ENCODE measurements around the gene GPR176. TPM values are rescaled to one million over a fixed set of nuclear protein-coding genes. Genes with fewer than 3 reads are reported as not detected.

The GPR176 gene, protein sequence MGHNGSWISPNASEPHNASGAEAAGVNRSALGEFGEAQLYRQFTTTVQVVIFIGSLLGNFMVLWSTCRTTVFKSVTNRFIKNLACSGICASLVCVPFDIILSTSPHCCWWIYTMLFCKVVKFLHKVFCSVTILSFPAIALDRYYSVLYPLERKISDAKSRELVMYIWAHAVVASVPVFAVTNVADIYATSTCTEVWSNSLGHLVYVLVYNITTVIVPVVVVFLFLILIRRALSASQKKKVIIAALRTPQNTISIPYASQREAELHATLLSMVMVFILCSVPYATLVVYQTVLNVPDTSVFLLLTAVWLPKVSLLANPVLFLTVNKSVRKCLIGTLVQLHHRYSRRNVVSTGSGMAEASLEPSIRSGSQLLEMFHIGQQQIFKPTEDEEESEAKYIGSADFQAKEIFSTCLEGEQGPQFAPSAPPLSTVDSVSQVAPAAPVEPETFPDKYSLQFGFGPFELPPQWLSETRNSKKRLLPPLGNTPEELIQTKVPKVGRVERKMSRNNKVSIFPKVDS
- total RNA-seq, result 12.6 and 14.0 TPM in 2 replicates

DNA sequence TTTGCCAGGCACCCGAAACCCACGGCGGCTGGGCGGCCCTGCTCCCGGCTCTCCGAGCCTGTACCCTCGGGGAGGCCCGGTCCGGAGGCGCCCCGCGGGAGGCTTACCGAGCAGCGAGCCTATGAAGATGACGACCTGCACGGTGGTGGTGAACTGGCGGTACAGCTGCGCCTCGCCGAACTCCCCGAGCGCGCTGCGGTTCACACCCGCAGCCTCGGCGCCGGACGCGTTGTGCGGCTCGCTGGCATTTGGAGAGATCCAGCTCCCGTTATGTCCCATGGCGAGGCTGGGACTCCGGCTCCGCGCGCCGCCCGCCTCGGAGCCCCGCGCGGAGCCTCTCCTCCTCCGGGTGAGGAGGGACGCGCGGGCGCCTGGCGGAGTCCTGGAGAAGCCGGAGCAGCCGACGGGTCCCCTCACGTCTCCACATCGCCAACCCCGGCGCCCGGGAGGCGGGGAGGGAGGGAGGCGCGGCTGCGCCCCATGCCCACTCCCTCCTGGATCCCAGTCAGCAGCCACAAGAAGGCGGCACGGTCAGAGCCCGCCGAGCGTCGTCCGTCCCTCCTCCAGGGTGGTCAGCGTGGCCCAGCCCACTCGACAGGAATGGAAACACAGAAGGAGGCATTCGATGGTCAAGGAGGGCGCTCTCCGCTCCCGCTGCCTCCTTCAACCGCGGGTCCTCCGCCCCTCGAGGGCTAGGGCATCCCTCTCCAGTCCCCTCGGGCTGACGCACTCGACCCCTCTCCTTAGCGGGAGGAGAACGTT is at the start of gene GPR176:
TSS of gene GPR176 (minus strand) at position 519 of the 762 bp plus-strand sequence. CDS start at position 279, 240 bp downstream.
- DNase-seq, result peak; percentile 84

DNA sequence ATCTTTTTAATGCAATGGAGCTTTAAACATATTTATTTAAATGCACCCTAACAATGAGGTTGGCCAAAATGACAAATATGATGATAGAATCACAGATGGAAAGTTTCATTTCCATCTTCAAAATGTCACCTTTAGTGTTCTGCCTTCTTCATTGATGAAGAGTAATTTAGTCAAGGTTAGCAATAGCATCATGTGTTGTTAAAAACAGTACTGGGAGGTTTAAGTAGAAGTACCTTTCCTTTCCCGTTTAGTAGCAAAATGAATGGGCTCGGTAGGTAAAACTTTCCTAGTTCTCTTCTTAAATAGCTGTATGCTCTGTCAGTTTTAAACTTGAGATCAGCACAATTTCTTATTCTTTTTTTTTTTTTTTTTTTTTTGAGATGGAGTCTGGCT is 48.9 kb upstream of the GPR176 start:
- no peak for DNase-seq

DNA sequence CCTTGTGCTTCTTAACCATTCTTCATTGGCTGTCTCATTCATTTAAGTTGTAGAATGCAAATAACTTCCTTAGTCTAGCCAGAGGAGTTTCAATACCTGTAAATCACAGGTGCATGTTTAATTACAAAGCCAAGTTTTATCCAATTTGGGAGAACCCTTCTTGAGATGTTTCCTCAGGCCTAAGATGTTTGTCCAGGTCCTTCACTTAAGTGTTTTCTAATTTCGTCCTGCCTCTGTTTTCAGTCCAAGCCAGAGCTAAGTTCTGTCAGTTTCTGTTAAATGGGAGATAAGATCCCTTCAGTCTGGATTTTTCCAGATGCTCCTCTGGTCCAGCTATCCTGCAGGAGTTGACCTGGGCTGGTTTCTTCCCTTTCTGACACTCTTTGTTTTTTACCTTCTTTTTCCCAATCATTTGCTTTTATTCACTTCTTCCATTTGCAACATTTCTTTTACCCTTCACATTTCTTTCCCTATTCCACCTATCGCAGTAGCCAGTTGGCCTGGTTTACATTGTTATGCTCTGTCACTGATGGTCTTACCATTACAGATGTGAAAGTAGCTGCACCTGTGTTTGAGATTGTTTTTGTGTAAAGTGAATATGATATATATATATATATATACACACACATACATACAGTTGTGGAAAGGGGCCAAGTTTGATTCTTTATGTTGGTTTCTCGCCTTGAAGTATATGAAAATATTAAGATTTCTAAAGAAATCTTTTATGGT is 48.4 kb upstream of the GPR176 start:
- DNase-seq, result no peak

DNA sequence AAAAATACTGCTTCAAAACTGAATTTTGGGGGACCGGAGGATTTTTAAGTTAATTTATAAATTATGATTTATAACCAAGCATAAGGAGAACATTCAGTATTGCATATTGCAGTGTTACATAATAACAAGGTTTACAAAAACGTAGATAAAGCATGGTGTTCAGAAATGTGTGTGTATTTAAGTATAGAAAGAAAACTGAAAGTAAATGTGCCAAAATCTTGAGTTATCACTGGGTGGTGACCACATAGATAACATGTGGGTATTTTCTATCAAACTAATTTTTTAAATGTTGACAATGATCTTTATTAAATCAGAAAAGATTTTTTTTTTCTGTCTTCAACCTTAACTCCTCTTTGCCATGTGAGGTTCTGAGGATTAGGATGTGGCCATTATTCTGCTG is 46.5 kb upstream of the GPR176 start:
- DNase-seq, result no peak

DNA sequence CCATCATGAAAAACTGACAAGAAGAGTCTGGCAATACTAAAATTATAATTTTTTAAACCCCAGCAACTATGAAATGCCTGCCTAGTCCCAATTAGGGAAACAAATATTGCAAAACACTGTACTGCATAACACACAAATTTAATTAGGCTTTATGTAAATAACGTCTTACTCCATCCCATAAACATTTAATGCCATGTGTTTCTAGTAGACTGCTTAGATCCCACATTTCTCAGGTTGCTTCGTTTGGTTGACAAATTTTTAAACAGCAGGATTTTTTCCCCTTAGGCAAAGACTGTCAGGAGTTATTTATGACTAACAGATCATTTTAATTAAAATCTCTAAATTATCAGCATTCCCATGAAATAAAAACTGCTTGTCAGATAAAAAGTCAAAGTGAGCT is 43.7 kb upstream of the GPR176 start:
- DNase-seq, result no peak

DNA sequence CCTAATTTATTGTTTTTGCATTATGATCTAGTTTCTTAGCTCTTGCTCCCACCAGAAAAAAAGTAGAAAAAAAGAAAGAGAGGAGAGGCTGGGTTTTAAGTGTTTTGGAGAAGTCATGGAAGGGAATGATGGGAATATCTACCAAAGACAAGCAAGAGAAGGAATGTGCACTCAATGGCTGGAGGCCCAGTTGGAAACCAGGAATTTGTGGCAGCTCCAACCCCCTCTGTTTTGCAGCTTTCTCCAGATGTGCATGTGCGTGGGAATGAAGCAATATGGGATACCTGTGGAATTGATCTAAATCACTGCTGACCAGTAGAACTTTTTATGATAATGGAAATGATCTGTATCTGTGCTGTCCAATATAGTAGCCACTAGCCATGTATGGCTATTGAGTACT is 41.0 kb upstream of the GPR176 start:
- no peak for DNase-seq

DNA sequence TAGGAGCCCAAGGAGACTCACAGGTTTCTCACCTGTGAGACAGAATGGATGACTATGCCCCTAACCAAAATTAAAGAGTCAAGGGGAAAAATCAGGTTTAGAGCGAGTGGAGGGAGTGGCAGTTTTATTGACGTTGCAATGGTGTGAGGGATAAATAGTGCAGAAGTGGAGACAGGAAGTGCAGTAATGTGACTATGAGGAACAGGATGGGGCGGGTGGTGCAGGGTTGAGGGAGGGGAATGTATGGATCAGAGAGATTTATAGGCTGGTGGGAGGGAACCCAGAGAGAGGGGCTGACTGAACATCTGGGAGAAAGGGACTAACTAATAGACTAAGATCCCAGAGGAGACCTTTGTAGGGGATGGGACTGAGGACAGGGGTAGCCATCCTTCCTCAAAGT is 40.3 kb upstream of the GPR176 start:
- no peak for DNase-seq

DNA sequence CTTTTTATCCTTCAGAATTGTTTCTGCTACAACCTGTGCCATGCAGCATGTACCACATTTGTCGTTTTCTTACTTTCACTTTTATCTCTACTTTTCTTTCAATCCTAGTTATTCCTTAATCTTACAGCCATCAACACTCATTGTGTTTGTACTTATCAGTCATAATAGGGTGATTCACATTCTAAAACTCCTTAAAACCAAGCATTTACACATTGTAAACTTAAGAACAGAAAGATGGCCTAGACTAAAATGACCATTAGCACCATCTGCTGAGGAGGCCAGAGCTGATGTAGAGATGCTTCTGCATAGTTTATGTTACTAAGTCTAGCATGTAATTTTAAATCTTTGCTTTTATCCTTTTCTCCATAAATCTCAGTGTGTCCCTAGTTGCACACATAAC is 39.3 kb upstream of the GPR176 start:
- no peak for DNase-seq

DNA sequence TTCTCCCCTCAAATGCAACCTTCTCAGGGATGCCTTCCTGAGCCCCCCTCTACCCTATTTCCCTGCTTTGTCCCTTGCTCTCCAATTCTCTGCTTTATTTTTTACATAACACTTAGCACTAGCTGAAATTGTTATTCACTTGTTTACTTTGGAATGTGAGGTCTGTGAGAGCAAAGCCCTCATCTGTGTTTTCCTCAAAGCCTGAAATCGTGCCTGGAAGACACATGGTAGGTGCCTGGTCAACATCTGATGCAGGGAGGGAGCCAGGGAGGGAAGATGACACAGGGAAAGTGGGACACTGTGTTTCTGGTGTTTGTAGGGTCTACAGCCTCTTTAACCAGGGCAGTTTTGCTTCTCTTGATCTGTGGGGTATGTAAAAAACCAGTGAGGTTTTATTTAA is 37.4 kb upstream of the GPR176 start:
- DNase-seq, result no peak

DNA sequence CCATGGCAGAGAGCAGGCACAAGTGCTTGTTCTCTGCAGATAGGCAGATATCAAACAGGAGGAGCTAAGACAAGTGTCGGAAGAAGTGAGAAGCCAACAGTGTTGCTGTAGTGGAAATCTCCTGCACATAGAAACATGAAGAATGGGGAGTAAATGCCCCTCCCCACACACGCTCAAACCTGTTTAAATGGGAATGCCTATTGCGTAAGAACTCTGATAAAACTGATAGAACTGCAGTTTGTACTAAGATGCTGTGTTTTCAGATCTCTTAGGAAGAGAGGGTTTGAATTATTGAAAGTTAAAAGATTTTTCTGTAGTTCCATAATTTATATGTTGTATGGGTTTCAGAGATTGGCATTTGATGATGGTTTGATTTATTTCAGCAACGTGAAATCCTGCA is 33.5 kb upstream of the GPR176 start:
- DNase-seq, result no peak

DNA sequence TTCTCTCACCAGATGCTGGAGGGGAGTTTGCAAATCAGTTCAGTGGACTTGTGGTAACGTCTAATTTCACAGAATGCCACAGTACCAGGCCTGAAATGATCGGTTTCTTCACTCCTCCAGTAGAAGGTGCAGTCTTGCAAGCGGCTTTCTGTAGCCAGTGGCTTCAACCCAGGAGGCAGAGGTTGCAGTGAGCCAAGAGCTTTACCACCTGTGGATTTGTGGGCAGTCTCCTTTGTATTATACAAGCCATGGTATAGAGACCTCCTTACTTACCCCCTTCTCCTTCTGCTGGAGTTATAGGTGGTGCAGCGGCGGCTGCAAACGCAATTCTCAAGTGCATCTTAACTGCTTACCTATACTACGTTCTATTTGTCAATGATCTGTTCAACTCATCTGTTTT is 31.5 kb upstream of the GPR176 start:
- no peak for DNase-seq

DNA sequence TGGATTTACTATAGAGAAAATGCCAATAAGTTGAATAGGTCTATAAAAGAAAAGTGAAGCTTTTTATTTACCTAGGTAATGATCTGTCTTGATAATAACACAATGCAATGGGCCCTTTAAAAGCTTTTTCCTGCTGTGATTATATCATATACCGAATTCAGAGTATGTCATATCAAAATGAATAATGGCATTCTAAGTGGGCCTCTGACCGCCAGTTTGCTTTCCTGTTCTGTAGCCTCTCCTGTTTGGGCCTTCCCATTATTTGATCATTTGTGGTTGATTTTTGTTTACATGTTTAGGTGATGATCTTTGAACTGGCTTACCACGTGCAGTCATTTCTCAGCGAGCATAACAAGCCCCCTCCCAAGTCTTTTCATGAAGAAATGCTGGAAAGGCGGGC is 28.8 kb upstream of the GPR176 start:
- no peak for DNase-seq

DNA sequence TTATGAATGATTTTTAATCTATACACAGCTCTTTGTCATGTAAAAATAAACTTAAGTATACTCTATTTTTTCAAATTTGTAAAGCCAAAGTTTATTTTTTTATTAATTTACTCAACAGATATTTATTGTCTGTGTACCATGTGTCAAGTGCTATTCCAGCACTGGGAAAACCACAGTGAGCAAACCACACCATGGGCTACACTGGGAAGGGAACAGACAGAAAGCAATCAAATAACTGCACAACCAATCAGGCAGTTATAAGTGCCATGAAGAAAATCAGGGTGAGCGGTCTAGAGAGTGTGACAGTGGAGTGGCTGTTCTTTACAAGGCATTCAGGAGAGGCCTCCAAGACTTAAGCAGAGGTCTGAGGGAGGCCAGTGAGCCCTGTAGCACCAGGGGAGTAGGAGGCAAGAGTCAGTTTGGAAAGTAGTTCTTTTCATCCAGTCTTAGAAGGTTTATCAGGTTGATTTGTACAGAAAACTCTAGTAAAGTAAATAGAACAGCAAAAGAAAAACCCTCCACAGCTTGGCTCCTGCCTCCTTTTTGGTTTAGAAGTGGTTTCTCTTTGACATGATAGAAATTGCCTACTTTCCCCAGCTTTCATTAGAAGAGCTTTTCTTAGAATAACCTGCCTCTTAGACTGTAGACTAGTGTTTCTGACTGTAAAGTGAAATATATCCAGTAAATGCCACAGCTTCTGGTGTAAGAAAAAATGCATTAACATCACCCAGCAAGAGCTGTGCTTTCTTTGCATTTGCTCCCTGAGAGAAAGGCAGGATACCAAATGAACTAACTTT is 27.5 kb upstream of the GPR176 start:
- no peak for DNase-seq

DNA sequence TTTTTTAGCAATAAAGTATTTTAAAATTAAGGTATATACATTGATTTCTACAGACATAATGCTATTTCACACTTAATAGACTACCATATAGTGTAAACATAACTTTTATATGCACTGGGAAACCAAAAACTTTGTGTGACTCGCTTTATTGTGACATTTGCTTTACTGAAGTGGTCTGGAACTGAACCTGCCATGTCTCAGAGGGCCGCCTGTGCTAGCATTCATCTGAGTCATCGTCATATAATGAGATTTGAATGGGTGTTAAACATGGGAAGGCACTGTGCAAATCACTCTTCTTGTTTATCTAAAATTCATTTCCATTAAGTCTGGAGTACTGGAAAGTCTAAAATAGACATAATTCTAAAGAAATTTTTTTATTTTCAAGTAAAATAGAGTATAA is 26.8 kb upstream of the GPR176 start:
- no peak for DNase-seq

DNA sequence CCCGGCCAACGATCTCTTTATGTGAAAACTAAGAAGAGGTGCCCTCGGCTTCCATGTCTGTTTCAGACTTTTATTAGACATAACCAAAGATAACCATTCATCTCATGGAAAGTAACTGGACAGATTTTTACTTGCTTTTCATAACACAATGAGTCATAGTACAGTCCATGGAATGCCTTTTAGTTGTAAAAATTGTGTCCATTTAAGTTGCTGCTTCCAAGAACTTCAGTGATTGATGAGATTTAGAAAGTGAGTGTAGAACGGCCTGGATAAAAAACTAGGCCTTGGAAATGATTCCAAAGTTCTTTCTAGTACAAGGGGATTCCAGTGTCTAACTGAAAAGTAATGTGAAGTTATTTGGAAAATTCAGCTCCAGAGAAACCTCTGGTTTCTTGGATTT is 24.7 kb upstream of the GPR176 start:
- no peak for DNase-seq

DNA sequence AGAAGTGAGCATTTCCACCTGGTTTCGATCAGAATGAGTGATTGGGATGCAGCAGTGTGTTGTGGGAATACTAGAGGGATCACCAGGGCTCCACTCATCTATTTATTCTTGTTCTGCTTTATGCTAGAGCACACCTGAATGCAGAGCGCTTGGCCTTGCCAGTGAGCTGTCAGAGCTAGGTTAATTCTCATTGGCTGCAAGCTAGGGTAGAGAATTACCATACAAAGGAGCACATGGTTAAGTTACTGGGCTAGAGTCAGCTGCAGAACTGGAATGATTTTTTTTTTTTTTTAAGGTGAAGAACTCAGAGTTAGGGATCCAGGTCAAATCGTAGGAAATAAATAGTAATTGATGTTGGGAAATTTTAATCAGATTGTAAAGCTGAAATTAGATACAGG is 22.7 kb upstream of the GPR176 start:
- no peak for DNase-seq

DNA sequence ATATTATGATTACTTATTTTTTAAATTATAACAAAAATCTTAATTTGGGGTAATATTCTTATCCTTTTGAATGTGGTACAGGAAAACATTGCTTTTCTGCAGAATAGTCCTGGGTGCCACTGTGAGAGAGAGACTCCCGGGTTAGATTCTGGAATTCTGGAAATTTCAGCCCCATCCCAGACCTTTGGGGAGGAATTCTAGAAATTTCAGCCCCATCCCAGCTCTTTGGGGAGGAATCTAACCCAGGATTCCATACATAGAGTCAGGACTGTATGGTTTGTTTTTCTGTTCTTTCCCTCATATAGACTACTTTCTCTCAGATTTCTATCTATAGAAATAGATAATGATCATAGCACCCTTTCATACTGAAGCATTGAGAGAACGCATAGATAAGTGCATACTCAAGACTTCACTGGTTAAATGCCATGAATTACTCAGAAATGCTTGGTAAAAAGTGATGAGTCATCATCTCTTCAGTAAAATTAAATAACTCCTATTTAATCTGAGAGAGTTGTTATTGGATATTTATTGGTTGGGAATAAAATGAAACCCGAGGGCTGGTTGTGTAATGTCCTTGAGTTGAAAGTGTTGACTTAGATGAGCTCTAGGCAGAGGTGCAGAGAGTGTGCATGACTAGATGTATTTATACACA is 22.2 kb upstream of the GPR176 start:
- DNase-seq, result no peak

DNA sequence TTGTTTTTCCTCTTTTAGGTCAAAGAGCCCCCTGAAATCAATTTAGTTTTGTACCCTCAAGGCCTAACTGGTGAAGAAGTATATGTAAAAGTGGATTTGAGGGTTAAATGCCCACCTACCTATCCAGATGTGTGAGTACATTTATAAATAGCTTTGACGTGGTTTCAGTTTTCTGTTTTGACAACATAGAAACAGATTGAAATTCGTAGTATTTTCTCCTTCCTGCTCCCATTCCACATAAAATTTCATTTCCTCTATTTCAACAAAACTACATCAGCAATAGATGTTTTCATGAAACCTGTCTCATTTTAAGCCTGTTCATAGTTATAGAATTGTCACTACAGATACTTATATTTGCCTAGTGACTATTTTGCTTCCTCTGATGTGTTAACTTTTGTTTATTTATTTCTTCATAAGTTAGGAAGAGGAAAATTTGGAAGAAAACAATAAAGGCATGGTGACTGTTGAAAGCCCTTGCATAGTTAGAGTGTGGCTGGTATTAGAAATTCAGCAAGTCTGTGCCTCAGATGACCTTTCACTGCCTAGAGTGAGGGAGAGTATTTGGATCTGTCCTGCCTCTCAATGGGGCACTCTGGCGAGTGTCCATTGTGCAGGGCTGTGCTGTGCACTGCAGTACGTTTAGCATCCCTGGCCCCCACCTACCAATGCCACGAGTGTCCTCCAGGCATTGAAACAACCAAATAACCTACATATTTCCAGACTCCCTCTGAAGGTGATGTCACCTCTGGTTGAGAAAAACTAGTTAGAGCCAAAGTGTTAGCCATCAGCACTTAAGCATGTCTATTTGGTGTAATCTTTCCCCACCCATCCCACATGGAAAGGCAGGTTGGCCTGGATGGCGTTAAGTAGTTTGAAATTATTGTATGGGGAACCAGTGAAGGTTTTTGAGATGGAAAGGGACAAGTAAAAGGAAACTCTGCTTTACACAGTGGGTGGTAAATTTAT is 19.7 kb upstream of the GPR176 start:
- peak; percentile 24 for DNase-seq

DNA sequence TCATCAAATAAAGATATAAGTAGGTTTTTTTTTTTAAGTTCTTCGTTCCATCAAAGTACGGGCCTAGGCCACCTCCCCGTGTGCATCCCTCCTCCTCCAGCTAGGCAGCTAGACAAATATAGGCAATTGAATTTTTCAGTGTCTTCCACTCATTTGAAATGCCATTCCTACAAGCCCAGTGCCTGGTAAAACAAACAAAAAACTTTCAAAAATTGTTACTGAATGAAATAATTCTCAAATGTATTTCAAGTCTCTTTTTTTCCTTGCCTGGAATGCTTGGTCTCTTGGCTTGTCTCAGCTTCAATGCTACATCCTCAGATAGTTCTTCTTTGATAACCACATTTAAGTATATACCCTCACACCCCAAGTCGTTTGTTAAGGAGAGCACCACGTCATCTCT is 17.6 kb upstream of the GPR176 start:
- DNase-seq, result no peak

DNA sequence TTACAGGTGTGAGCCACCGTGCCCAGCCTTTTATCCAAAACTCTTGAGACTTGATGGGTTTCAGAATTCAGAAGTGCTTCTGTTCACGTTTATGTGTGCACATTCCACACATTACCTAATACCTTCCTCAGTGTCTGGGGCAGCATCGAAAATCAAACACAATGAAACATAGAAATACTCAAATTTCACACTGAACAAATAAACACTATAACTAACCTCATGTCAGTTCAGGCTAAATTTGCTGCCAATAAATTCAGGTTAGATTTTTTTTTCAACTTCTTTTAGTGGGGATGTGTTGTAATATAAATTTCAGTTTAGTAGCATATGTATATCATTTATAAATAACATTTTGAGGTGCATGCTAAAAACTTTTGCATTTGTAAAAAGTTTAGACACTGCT is 16.6 kb upstream of the GPR176 start:
- DNase-seq, result no peak

DNA sequence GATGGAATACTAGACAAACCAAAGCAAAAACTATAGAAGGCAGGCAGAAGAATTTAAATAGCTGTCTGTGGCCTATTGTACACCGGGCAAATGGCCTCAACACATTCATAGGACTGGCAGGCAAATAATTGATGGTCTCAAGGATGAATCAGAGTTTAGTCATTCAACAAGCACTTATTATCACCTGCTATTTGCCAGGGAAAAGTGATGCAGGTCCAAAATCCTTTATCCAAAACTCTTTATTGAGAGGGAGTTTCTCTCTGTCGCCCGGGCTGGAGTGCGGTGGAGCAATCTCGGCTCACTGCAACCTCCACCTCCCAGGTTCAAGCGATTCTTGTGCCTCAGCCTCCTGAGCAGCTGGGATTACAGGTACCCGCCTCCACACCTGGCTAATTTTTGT is 16.1 kb upstream of the GPR176 start:
- DNase-seq, result peak; percentile 56

All from dermis blood vessel endothelial cell (primary cell).